PC-3 (cell line): ENCODE results near the gene GRAMD1C.

ENCODE experiments used
- CTCF ChIP-seq: fragments of 300-600 bp; sonication (generic); conservative IDR thresholded peaks from 2 replicates; pipeline ENCODE4 v1.5.1; 2017; ENCODE audit warnings: antibody characterized with exemption, low read depth, mild to moderate bottlenecking, low read length
- EZH2 ChIP-seq: fragments of 300-600 bp; sonication (generic); IDR thresholded peaks from one replicate; pipeline ENCODE4 v1.6.1; 2017; ENCODE audit warnings: antibody characterized with exemption, mild to moderate bottlenecking, low read length; ENCODE audit not compliant: unreplicated experiment
- EZH2phosphoT487 ChIP-seq: fragments of 300-600 bp; sonication (generic); IDR thresholded peaks from 2 replicates; pipeline ENCODE4 v1.6.1; 2018; ENCODE audit warnings: mild to moderate bottlenecking, antibody characterized with exemption, low read length, borderline replicate concordance

GRCh38 chr3:113894927-113895326 is 56.3 kb downstream of the GRAMD1C start:
- TF ChIP-seq CTCF (no peak), EZH2 (no peak), EZH2phosphoT487 (no peak)
